ENCODE measurements around the gene NEUROD1.
A peak's percentile ranks its signal among the peaks of the same experiment; 100 is the strongest.

NEUROD1 gene

GRCh38 chr2:181679544-181679979 is 755 bp downstream of the NEUROD1 start:
- DNase-seq: no peak

GRCh38 chr2:181678861-181679543 is 1.3 kb downstream of the NEUROD1 start:
- DNase-seq: no peak

- DNase-seq: peak; percentile 28
Measured at GRCh38 chr2:181677912-181678586, 2.3 kb downstream of the NEUROD1 start.

- no peak for DNase-seq
Measured at GRCh38 chr2:181675254-181675653, 5.1 kb downstream of the NEUROD1 start.

GRCh38 chr2:181674461-181674860 is 5.9 kb downstream of the NEUROD1 start:
- no peak for DNase-seq

GRCh38 chr2:181673173-181673572 is 7.1 kb downstream of the NEUROD1 start:
- no peak for DNase-seq

GRCh38 chr2:181672255-181673008 is 7.9 kb downstream of the NEUROD1 start:
- no peak for DNase-seq

GRCh38 chr2:181670632-181671031 is 9.7 kb downstream of the NEUROD1 start:
- DNase-seq: no peak

- DNase-seq: no peak
Measured at GRCh38 chr2:181667234-181667633, 13.1 kb downstream of the NEUROD1 start.

GRCh38 chr2:181662287-181662686 is 18.0 kb downstream of the NEUROD1 start:
- no peak for DNase-seq

- no peak for DNase-seq
Measured at GRCh38 chr2:181660181-181660580, 20.1 kb downstream of the NEUROD1 start.

- peak; percentile 12 for DNase-seq
Measured at GRCh38 chr2:181658444-181658843, 21.9 kb downstream of the NEUROD1 start.

- no peak for DNase-seq
Measured at GRCh38 chr2:181657379-181657778, 22.9 kb downstream of the NEUROD1 start.

- peak; percentile 21 for DNase-seq
Measured at GRCh38 chr2:181656450-181657291, 23.6 kb downstream of the NEUROD1 start, which contains the start of gene CERKL. Gene CERKL (minus strand): TSS chr2:181657105. CDS start chr2:181657006, 99 bp downstream.

GRCh38 chr2:181655519-181655918 is 24.8 kb downstream of the NEUROD1 start:
- DNase-seq: no peak

GRCh38 chr2:181649436-181649979 is 30.8 kb downstream of the NEUROD1 start:
- no peak for DNase-seq

- DNase-seq: no peak
Measured at GRCh38 chr2:181648478-181649155, 31.7 kb downstream of the NEUROD1 start.

- peak; percentile 68 for DNase-seq
Measured at GRCh38 chr2:181646415-181646987, 33.8 kb downstream of the NEUROD1 start.

GRCh38 chr2:181643151-181643550 is 37.2 kb downstream of the NEUROD1 start:
- DNase-seq: no peak

- no peak for DNase-seq
Measured at GRCh38 chr2:181642086-181642485, 38.2 kb downstream of the NEUROD1 start.

GRCh38 chr2:181639686-181640085 is 40.6 kb downstream of the NEUROD1 start:
- no peak for DNase-seq
